Stomach (tissue), 4 donors: ENCODE results near the gene LTB4R.

Experiments
- CTCF ChIP-seq, 7 experiments: fragments of 450-650 bp in 4 of 7; fragments of 200-600 bp in 3 of 7; sonication (generic) in 3 of 7; IDR thresholded peaks; one replicate each; pipeline ENCODE4 v1.5.1; 2016 to 2019; ENCODE audit warnings: antibody characterized with exemption in 7 of 7, control low read depth in 2 of 7, mild to moderate bottlenecking in 1 of 7
- POLR2A ChIP-seq, 4 donors: fragments of 450-650 bp; IDR thresholded peaks; one replicate each; pipeline ENCODE4 v1.6.1; 2016; ENCODE audit warnings: antibody characterized with exemption in 4 of 4, control low read depth in 2 of 4, mild to moderate bottlenecking in 1 of 4, moderate library complexity in 1 of 4
- POLR2AphosphoS5 ChIP-seq, 3 donors: sonication (generic); formaldehyde crosslinking; IDR thresholded peaks; one replicate each; pipeline ENCODE4 v1.6.1; 2016; ENCODE audit warnings: antibody characterized with exemption in 3 of 3

GRCh38 chr14:24363401-24363800 lies 52.1 kb downstream of the LTB4R start:
- TF ChIP-seq CTCF (IDR thresholded peaks at IDR 0.05) (no peak), POLR2AphosphoS5 (IDR thresholded peaks at IDR 0.05) (no peak), POLR2A (IDR thresholded peaks at IDR 0.05) (no peak)
